Measurements from ENCODE around the gene PPAT.

GRCh38 chr4:56460085-56460484 is 24.7 kb upstream of the PPAT start:
- TF ChIP-seq CTCF (conservative IDR thresholded peaks at IDR 0.05; ENCODE audit: low read depth, low read length) (no peak), EZH2 (IDR thresholded peaks at IDR 0.05; ENCODE audit: low read length, unreplicated experiment) (no peak), EZH2phosphoT487 (IDR thresholded peaks at IDR 0.05; ENCODE audit: borderline replicate concordance, low read length) (no peak)
